Hematopoietic multipotent progenitor cell treated with erythropoietin and hydrocortisone succinate and interleukin-3 and kit ligand, for 15 days (in vitro differentiated cells): Measurements from ENCODE around the gene SLC2A11.
"Not testable (repeated sequence)": the region's sequence is repeated elsewhere in the genome, so short reads cannot be mapped to it uniquely, and the experiment has no call there.

ENCODE experiments used
- DNase-seq: peaks from one replicate; pipeline ENCODE4 v3.0.0-alpha.2; 2015; ENCODE audit warnings: low spot score

The SLC2A11 gene

DNA sequence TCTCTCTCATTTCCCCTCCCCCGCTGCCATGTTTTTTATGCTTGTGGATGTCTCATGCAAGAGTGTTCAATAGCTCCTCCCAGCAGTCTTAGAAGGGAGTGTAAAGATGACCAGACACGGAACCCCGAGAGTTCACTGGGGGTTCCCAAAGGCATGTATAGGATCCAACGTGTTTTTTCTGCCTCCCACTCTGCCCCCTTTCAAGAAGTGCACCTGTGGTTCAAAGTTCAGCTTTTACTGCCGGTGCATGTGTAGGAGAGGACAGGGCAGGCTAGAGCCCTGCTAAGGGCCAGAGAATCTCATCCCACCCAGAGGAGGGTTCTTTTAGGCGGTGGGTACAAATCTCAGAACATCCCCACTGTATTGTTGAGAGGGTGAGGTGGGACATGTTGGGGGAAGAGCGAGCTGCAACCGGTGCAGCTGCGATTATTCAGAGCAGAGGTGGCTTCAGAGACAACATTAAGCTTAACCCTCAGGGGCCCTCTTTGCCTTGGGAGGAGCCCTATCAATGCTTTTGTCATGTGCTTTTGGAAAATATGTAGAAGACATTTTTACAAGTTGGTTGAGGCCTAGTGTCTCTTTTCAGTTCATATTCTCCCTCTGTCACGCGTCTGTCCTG, 51.0 kb downstream of the SLC2A11 start:
- DNase-seq = no peak

DNA sequence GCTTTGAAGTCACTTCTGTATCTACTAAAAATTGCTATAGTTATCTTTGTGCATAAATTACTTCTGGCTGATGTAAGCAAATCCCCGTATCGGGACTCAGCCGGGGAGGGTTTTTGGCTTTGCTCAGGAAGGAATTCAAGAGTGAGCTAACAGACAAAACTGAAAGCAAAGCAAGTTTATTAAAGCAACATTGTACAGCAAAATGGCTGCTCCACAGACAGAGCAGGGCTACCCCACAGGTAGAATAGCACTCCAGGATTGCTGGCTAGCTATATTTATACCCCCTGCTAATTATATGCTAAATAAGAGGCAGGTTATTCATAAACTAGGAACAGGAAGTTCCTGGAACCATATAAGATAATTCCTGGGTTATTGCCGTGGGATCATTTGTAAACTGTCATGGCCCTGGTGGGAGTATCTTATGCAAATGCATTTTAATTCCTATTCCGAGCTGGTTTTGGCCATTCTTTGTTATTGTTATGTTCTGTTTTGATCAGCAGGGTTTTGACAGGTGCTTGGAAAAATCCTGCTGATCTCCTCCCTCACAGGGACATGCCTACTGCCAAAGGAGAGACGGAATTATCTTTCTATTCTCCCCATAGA, 51.7 kb downstream of the SLC2A11 start:
- no peak for DNase-seq

DNA sequence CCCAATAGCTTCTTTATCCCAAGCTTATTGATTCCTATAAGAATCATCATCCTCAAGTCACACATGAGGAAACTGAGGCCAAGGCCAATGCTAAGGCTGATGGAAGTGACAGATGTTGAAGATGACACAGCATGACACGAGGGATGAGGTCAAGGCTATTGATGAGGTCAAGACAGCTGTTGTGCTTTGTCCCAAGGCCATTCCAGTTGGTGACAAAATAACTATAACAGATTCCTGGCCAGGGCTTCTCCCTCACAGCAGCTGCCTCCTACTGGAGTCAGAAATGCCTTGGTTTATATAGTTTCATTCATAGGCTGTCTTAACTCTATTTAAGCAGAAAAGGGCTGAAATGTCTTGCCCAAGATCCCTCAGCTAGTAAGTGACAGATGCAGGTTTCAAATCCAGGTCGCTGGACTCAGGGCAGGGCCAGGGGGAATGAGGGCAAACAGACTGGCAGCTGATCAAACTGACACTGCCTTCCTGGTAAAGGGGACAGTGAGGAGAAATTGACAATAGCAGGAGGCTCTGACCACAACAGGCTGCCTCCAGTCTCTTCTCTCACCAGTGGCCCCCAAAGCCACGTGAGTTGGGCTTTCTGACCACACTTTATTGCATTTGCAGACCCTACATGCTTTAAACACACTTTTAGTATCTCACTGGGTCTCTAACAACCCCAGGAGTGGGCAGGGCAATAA, 53.0 kb downstream of the SLC2A11 start:
- DNase-seq = no peak

DNA sequence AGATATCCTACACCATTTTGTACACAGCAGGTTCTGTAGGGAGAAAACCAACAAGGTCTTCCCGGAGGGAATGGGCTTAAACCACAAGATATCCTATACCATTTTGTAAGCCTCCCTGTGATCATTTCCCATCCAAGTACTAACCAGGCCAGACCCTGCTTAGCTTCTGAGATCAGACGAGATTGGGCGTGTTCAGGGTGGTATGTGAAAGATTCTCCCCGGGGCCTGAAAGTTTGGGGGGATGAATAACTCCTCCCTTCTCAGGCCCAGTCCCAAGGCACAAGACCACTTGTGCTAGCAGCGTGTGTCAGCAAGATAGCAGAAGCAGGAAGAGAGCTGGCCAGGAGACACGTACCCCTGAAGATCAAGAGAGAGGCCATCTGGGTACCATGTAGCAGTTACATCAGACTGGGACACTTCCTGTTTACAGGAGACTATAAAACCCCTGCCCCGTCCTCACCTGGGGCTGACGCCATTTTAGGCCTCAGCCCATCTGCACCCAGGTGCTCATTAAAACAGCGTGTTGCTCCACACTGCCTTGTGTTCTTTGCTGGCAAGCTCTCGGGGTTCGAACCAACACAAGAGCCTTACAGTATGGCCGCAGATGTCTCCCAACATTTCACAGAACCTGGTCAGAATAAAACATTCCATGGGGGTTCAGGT, 53.8 kb downstream of the SLC2A11 start:
- DNase-seq = no peak

DNA sequence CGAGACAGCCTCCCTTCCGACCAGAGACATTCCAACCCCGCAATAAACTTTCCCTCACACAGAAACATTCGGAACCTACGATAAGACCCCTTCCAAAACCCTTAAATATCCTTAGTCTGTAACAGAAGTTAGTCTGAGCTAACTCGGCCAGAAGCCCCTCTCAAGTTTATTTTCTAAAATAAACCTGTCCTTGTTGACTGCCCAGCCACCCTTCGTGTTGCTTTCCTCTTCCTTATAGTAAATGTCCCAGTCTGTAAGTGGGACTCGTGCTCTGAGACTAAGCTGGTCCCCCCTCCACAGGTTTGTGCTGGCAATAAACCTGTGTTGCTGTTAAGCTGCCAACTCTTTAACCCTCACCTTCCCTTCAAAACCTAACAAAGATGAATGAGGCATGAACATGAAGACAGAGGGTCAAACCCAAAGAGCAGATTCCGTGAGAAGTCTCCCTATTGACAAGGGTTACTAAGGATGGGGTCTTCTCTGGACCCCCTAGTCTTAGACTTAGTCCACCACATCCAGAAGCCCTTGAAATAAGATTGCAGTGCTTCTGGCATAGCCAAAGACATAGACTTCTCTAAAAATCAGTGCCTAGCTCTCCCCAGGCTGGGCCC, 54.7 kb downstream of the SLC2A11 start:
- DNase-seq = no peak

DNA sequence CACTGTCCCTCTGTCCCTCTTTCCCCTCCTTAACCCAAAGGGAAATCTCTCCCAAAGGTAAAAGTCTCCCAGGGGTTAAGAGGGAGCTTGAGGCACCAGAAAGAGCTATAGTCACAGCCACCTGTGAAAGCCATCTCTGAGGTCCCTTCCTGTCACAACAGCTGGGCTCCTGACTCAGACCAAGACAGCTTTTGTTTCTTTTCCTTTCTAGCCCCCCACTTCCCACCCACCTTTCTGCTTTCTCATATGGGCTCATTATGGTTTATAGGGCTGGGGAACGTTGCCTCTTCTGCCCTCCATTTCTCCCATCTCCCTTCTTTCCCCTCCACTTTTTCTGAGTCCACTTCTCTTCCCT, 55.6 kb downstream of the SLC2A11 start:
- DNase-seq = no peak

DNA sequence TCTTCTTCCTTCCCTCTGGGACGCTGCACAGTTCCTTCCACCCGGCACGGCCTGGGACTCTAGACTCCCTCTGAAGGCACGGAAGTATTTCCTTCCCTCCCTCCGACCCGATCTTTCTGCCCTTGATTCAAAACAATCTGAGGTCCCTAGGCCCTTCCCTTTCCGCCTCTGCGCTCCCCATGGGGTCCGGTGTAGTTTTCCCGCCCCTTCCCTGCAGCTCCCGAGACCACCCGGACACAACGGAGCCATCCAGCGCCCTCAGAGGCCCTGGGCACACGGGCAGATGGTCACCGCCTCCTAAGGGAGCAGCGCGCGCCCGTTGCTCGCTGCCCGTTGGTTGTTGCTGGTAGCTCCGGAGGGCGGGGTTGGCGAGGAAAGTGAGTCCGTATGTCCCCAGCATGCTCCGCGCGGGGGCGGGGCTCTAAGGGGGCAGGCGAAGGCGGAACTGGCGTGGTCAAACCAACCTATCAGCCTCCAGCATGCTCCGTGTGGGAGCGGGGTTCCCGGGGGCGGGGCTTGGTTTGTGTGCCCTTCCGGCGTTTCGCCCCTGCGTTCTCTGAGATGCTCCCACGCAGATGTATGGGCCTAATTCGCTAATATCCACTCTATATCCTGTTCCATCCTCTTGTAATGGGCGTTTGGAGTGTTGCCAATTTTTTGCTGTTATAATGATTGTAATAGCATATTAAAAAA, 56.1 kb downstream of the SLC2A11 start:
- DNase-seq = peak; percentile 97

DNA sequence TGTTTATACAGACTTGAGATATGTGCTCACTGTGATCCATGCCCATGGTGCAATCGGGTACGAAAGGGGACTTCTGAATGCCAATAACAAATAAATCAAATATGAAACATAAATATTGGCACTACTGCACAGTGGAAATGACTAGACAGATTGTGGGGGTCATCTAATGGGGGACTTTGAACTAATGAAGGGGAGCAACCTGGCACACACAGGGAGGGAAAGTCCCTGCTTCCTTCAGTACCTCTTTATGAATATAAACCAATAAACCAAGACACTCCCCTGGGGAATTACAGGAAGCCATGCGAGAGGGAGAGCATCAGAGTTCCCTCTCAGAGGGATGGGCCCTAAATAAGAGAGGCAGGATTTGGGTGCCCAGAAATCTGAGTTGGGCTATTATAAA, 57.6 kb downstream of the SLC2A11 start:
- no peak for DNase-seq

DNA sequence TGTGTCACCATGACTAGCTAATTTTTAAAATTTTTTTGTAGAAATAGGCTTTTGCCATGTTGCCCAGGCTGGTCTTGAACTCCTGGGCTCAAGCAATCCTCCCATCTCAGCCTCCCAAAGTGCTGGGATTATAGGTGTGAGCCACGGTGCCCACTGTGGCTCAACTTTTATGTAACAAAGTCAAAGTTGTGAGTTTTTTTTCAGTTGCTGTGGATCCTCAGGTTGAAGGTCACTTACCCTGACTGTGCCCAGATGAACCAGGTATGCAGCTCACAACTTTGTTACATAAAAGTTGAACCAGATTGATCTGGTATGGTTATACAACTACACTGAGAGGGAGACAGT, 62.6 kb downstream of the SLC2A11 start:
- DNase-seq = not testable (repeated sequence)

DNA sequence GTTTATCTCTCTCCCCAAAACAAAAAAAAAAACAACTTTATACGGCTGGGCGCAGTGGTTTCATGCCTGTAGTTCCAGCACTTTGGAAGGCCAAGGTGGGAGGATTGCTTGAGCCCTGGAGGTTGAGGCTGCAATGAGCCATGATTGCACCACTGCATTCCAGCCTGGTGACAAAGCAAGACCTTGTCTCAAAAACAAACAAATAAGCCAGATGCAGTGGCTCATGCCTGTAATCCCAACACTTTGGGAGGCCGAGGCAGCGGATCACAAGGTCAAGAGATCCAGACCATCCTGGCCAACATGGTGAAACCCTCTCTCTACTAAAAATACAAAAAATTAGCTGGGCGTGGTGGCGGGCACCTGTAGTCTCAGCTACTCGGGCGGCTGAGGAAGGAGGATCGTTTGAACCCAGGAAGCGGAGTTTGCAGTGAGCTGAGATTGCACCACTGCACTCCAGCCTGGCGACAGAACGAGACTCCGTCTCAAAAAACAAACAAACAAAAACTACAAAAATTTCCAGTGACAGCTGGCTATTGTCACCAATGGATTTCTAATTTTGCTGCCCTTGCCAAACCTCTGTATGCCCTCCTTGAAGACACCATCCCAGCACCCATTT, 64.0 kb downstream of the SLC2A11 start:
- not testable (repeated sequence) for DNase-seq

DNA sequence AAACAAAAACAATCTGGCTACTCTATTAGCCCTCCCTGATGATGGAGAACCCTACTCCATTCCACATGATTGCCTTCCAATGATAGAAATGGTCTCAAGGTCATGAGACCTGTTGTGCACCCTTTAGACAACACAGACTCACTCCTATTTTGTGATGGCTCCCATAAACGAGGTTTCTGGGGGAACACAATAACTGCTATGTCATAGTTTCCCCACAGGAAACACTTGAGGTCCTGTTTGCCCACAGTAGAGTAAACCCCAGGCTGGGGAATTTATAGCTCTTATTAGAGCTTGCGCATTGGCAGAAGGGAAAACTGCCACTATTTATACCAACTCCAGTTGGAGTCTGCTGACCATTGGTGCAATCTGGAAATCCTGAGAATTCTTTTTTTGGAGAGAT, 65.2 kb downstream of the SLC2A11 start:
- DNase-seq = no peak

DNA sequence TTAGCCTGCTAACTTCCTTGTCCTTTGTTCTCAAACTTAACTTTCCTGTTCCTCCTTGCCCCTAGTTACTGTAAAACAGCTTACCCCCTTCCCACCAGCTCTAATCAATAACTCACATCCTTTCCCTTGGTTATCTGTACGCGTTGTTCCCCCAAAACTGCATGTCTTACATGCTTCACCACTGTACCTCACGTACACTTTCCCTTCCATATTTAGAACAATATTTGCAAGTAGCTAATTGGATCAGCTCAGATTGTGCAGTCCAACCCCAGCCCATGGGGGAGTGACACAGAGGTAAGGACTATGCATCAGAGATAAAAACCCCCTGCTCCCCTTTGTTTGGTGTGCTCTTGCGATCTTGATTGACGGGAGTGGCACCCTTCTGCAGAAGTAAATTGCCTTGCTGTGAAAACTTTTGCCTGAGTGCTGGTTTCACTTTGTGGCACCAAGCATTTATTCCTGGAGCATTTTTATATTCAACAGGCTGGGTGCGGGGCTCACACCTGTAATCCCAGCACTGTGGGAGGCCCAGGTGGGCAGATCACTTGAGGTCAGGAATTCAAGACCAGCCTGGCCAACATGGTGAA, 67.4 kb downstream of the SLC2A11 start:
- no peak for DNase-seq

DNA sequence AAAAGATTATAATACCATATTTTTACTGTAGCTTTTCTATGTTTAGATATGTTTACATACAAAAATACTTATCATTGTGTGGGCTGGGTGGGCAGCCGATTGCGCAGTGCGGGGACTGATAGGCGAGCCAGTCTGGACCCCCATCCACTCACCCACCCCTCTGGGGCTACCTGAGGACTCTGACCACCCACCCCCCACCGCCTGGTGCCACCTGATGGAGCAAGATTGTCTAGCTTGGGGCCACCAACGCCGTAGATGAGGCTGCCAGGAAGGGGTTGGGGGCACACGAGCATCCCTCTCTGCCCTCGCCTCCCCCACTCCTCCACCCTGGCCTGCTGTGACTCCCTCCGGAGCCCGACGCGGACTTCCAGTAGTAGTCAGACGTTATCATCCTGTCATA, 68.9 kb downstream of the SLC2A11 start:
- no peak for DNase-seq
